ENCODE measurements around the gene GPR149. TPM values are rescaled to one million over a fixed set of nuclear protein-coding genes. Genes with fewer than 3 reads are reported as not detected.

The GPR149 gene
- total and polyA plus RNA-seq, 10 of the 15 experiments (the other 5 are each of a cell fraction or from before 2014, with no cell fraction given): not detected

DNA sequence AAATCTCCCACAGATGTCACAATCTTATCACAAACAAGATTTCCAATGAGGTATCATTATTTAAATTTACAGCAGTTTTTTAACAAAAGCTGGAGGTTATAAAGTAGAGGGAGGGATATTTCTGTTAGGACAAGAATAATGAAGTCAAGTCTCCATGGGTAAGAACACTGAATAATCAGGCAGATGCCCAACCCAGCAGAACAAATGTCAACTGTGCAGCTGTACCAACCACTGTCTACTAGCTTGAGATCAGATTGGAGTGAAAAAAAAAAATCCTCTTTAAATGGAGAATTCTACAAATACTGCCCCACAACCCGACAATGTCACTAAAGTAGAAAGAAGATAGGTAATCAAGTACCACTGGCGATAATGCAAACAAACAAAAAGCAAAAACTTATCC is 136.0 kb downstream of the GPR149 start (continued):
- TF ChIP-seq MEF2A (IDR thresholded peaks at IDR 0.05; ENCODE audit: insufficient read depth, low read depth, low read length): no peak
- TF ChIP-seq, protein P1, sequence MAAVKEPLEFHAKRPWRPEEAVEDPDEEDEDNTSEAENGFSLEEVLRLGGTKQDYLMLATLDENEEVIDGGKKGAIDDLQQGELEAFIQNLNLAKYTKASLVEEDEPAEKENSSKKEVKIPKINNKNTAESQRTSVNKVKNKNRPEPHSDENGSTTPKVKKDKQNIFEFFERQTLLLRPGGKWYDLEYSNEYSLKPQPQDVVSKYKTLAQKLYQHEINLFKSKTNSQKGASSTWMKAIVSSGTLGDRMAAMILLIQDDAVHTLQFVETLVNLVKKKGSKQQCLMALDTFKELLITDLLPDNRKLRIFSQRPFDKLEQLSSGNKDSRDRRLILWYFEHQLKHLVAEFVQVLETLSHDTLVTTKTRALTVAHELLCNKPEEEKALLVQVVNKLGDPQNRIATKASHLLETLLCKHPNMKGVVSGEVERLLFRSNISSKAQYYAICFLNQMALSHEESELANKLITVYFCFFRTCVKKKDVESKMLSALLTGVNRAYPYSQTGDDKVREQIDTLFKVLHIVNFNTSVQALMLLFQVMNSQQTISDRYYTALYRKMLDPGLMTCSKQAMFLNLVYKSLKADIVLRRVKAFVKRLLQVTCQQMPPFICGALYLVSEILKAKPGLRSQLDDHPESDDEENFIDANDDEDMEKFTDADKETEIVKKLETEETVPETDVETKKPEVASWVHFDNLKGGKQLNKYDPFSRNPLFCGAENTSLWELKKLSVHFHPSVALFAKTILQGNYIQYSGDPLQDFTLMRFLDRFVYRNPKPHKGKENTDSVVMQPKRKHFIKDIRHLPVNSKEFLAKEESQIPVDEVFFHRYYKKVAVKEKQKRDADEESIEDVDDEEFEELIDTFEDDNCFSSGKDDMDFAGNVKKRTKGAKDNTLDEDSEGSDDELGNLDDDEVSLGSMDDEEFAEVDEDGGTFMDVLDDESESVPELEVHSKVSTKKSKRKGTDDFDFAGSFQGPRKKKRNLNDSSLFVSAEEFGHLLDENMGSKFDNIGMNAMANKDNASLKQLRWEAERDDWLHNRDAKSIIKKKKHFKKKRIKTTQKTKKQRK (IDR thresholded peaks at IDR 0.05; ENCODE audit: low read depth, low read length): no peak
- no peak for TF ChIP-seq CREB1 (IDR thresholded peaks at IDR 0.05; ENCODE audit: low read depth)
- TF ChIP-seq, protein P2, sequence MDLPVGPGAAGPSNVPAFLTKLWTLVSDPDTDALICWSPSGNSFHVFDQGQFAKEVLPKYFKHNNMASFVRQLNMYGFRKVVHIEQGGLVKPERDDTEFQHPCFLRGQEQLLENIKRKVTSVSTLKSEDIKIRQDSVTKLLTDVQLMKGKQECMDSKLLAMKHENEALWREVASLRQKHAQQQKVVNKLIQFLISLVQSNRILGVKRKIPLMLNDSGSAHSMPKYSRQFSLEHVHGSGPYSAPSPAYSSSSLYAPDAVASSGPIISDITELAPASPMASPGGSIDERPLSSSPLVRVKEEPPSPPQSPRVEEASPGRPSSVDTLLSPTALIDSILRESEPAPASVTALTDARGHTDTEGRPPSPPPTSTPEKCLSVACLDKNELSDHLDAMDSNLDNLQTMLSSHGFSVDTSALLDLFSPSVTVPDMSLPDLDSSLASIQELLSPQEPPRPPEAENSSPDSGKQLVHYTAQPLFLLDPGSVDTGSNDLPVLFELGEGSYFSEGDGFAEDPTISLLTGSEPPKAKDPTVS (IDR thresholded peaks at IDR 0.05; ENCODE audit: low read depth, low read length): no peak
- no peak for TF ChIP-seq MTA2 (IDR thresholded peaks at IDR 0.05; ENCODE audit: low read depth)
- TF ChIP-seq BRCA1 (IDR thresholded peaks at IDR 0.05; ENCODE audit: low read depth, low read length): no peak
- TF ChIP-seq, protein P3, sequence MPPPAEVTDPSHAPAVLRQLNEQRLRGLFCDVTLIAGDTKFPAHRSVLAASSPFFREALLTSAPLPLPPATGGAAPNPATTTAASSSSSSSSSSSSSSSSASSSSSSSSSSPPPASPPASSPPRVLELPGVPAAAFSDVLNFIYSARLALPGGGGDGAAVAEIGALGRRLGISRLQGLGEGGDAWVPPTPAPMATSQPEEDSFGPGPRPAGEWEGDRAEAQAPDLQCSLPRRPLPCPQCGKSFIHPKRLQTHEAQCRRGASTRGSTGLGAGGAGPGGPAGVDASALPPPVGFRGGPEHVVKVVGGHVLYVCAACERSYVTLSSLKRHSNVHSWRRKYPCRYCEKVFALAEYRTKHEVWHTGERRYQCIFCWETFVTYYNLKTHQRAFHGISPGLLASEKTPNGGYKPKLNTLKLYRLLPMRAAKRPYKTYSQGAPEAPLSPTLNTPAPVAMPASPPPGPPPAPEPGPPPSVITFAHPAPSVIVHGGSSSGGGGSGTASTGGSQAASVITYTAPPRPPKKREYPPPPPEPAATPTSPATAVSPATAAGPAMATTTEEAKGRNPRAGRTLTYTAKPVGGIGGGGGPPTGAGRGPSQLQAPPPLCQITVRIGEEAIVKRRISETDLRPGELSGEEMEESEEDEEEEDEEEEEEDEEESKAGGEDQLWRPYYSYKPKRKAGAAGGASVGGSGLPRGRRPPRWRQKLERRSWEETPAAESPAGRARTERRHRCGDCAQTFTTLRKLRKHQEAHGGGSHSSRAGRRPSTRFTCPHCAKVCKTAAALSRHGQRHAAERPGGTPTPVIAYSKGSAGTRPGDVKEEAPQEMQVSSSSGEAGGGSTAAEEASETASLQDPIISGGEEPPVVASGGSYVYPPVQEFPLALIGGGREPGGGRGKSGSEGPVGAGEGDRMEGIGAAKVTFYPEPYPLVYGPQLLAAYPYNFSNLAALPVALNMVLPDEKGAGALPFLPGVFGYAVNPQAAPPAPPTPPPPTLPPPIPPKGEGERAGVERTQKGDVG (CRISPR knock-in tag; IDR thresholded peaks at IDR 0.05): no peak
- no peak for TF ChIP-seq RB1 (IDR thresholded peaks at IDR 0.05; ENCODE audit: borderline replicate concordance)
- TF ChIP-seq IRF3 (IDR thresholded peaks at IDR 0.05): no peak
- TF ChIP-seq, protein P4, sequence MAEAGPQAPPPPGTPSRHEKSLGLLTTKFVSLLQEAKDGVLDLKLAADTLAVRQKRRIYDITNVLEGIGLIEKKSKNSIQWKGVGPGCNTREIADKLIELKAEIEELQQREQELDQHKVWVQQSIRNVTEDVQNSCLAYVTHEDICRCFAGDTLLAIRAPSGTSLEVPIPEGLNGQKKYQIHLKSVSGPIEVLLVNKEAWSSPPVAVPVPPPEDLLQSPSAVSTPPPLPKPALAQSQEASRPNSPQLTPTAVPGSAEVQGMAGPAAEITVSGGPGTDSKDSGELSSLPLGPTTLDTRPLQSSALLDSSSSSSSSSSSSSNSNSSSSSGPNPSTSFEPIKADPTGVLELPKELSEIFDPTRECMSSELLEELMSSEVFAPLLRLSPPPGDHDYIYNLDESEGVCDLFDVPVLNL (IDR thresholded peaks at IDR 0.05; ENCODE audit: low read depth, low read length): no peak
- TF ChIP-seq, protein P5, sequence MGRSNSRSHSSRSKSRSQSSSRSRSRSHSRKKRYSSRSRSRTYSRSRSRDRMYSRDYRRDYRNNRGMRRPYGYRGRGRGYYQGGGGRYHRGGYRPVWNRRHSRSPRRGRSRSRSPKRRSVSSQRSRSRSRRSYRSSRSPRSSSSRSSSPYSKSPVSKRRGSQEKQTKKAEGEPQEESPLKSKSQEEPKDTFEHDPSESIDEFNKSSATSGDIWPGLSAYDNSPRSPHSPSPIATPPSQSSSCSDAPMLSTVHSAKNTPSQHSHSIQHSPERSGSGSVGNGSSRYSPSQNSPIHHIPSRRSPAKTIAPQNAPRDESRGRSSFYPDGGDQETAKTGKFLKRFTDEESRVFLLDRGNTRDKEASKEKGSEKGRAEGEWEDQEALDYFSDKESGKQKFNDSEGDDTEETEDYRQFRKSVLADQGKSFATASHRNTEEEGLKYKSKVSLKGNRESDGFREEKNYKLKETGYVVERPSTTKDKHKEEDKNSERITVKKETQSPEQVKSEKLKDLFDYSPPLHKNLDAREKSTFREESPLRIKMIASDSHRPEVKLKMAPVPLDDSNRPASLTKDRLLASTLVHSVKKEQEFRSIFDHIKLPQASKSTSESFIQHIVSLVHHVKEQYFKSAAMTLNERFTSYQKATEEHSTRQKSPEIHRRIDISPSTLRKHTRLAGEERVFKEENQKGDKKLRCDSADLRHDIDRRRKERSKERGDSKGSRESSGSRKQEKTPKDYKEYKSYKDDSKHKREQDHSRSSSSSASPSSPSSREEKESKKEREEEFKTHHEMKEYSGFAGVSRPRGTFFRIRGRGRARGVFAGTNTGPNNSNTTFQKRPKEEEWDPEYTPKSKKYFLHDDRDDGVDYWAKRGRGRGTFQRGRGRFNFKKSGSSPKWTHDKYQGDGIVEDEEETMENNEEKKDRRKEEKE (IDR thresholded peaks at IDR 0.05): no peak
- no peak for TF ChIP-seq E4F1 (IDR thresholded peaks at IDR 0.05; ENCODE audit: borderline replicate concordance, partially characterized antibody)
